WERI-Rb-1 (cell line): Measurements from ENCODE around the gene NIPA2.

ENCODE experiments used
- DNase-seq: peaks from one replicate; pipeline ENCODE4 v3.0.0-alpha.2; 2020
- H3K27ac ChIP-seq: fragments of 250-450 bp; sonication (Bioruptor Pico); 2 replicates; pipeline ENCODE4 v1.5.1; 2020; ENCODE audit warnings: mild to moderate bottlenecking, moderate library complexity
- H3K27me3 ChIP-seq: fragments of 250-450 bp; sonication (Bioruptor Pico); 2 replicates; pipeline ENCODE4 v1.5.1; 2021; ENCODE audit warnings: mild to moderate bottlenecking, low read depth, moderate library complexity; ENCODE audit not compliant: insufficient read depth, severe bottlenecking
- H3K36me3 ChIP-seq: fragments of 250-450 bp; sonication (Bioruptor Pico); 2 replicates; pipeline ENCODE4 v1.5.1; 2020; ENCODE audit warnings: mild to moderate bottlenecking, moderate library complexity
- H3K4me3 ChIP-seq: 2 replicates; pipeline ENCODE4 v1.5.1; 2011; ENCODE audit warnings: low read depth, mild to moderate bottlenecking, control low read depth, low read length
- H3K9me3 ChIP-seq: fragments of 250-450 bp; sonication (Bioruptor Pico); 2 replicates; pipeline ENCODE4 v1.5.1; 2021; ENCODE audit warnings: mild to moderate bottlenecking, moderate library complexity; ENCODE audit not compliant: severe bottlenecking
- TF ChIP-seq, protein P1 (sequence below): IDR thresholded peaks from 2 replicates; pipeline ENCODE4 v1.5.1; 2011; ENCODE audit warnings: low read depth, mild to moderate bottlenecking, control low read depth, inconsistent platforms, low read length

The NIPA2 gene

GRCh38 chr15:22902046-22902445 lies 63.6 kb downstream of the NIPA2 start:
- H3K36me3 ChIP-seq, result no peaks in the 10 kb centered on the region
- no peaks in the 10 kb centered on the region for H3K27me3 ChIP-seq
- TF ChIP-seq, protein P1, sequence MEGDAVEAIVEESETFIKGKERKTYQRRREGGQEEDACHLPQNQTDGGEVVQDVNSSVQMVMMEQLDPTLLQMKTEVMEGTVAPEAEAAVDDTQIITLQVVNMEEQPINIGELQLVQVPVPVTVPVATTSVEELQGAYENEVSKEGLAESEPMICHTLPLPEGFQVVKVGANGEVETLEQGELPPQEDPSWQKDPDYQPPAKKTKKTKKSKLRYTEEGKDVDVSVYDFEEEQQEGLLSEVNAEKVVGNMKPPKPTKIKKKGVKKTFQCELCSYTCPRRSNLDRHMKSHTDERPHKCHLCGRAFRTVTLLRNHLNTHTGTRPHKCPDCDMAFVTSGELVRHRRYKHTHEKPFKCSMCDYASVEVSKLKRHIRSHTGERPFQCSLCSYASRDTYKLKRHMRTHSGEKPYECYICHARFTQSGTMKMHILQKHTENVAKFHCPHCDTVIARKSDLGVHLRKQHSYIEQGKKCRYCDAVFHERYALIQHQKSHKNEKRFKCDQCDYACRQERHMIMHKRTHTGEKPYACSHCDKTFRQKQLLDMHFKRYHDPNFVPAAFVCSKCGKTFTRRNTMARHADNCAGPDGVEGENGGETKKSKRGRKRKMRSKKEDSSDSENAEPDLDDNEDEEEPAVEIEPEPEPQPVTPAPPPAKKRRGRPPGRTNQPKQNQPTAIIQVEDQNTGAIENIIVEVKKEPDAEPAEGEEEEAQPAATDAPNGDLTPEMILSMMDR, result no peak
- no peak overlapping the region for H3K4me3 ChIP-seq
- no peaks in the 10 kb centered on the region for H3K9me3 ChIP-seq
- no peak overlapping the region for H3K27ac ChIP-seq
- no peak for DNase-seq

DNA sequence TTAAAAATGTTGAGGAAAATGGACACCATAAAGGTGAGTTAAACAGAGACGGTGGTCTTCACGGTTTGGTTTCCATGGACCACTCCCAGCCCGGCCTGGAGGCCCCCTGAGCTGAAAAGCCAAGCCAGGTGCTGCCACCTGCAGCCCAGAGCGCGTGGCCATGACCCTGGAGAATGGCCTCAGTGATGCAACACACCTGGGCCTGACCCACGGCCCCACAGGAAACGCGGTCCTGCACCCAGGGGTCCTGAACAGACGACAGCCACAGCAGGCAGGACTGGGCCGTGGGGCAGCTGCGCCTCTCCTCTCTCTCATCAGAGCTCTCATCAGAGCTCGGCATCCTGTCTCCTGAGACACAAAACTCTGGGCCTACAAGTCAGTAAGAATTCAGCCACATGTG lies 64.1 kb downstream of the NIPA2 start:
- Histone ChIP-seq H3K4me3 (no peak overlapping the region), H3K36me3 (no peaks in the 10 kb centered on the region), H3K9me3 (no peaks in the 10 kb centered on the region), H3K27ac (no peak overlapping the region), H3K27me3 (no peaks in the 10 kb centered on the region)
- DNase-seq, result no peak
- TF ChIP-seq, protein P1, result peak; percentile 44; the same call in 1 of the 2 replicates

GRCh38 chr15:22902981-22903380 lies 64.5 kb downstream of the NIPA2 start:
- H3K27ac ChIP-seq, result no peak overlapping the region
- no peaks in the 10 kb centered on the region for H3K27me3 ChIP-seq
- TF ChIP-seq, protein P1, result no peak
- no peak for DNase-seq
- no peaks in the 10 kb centered on the region for H3K9me3 ChIP-seq
- H3K4me3 ChIP-seq, result no peak overlapping the region
- no peaks in the 10 kb centered on the region for H3K36me3 ChIP-seq

- no peak for DNase-seq
- no peak overlapping the region for H3K27ac ChIP-seq
- no peak overlapping the region for H3K4me3 ChIP-seq
- H3K27me3 ChIP-seq, result no peaks in the 10 kb centered on the region
- no peaks in the 10 kb centered on the region for H3K36me3 ChIP-seq
- TF ChIP-seq, protein P1, result 0 out of 2 replicates have a peak, but pooled peaks have one; percentile 7
- H3K9me3 ChIP-seq, result no peaks in the 10 kb centered on the region
Observed at GRCh38 chr15:22903427-22903826, 65.0 kb downstream of the NIPA2 start.

GRCh38 chr15:22903961-22904534 lies 65.6 kb downstream of the NIPA2 start:
- H3K36me3 ChIP-seq, result no peaks in the 10 kb centered on the region
- TF ChIP-seq, protein P1, result no peak
- no peaks in the 10 kb centered on the region for H3K9me3 ChIP-seq
- no peak for DNase-seq
- H3K27me3 ChIP-seq, result no peaks in the 10 kb centered on the region
- no peak overlapping the region for H3K27ac ChIP-seq
- no peak overlapping the region for H3K4me3 ChIP-seq

GRCh38 chr15:22904736-22905135 lies 66.3 kb downstream of the NIPA2 start:
- H3K27me3 ChIP-seq, result no peaks in the 10 kb centered on the region
- no peak overlapping the region for H3K4me3 ChIP-seq
- DNase-seq, result no peak
- no peak overlapping the region for H3K27ac ChIP-seq
- TF ChIP-seq, protein P1, result no peak
- no peaks in the 10 kb centered on the region for H3K36me3 ChIP-seq
- no peaks in the 10 kb centered on the region for H3K9me3 ChIP-seq
